ENCODE results near the gene CHKB.
"Not testable (repeated sequence)": the region's sequence is repeated elsewhere in the genome, so short reads cannot be mapped to it uniquely, and the experiment has no call there.

Gene CHKB

DNA sequence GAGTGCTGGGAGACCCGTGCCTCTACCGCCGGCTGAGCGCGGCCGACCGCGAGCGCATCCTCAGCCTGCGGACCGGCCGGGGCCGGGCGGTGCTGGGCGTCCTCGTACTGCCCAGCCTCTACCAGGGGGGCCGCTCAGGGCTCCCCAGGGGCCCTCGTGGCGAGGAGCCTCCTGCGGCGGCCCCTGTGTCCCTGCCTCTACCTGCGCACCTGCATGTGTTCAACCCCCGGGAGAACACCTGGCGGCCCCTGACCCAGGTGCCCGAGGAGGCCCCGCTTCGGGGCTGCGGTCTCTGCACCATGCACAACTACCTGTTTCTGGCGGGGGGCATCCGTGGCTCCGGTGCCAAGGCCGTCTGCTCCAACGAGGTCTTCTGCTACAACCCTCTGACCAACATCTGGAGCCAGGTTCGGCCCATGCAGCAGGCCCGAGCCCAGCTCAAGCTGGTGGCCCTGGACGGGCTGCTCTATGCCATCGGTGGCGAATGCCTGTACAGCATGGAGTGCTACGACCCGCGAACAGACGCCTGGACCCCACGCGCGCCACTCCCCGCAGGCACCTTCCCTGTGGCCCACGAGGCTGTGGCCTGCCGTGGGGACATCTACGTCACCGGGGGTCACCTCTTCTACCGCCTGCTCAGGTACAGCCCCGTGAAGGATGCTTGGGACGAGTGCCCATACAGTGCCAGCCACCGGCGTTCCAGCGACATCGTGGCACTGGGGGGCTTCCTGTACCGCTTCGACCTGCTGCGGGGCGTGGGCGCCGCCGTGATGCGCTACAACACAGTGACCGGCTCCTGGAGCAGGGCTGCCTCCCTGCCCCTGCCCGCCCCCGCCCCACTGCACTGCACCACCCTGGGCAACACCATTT, 33.5 kb downstream of the CHKB start:
- DNase-seq (ENCODE audit: low read depth): no peak

DNA sequence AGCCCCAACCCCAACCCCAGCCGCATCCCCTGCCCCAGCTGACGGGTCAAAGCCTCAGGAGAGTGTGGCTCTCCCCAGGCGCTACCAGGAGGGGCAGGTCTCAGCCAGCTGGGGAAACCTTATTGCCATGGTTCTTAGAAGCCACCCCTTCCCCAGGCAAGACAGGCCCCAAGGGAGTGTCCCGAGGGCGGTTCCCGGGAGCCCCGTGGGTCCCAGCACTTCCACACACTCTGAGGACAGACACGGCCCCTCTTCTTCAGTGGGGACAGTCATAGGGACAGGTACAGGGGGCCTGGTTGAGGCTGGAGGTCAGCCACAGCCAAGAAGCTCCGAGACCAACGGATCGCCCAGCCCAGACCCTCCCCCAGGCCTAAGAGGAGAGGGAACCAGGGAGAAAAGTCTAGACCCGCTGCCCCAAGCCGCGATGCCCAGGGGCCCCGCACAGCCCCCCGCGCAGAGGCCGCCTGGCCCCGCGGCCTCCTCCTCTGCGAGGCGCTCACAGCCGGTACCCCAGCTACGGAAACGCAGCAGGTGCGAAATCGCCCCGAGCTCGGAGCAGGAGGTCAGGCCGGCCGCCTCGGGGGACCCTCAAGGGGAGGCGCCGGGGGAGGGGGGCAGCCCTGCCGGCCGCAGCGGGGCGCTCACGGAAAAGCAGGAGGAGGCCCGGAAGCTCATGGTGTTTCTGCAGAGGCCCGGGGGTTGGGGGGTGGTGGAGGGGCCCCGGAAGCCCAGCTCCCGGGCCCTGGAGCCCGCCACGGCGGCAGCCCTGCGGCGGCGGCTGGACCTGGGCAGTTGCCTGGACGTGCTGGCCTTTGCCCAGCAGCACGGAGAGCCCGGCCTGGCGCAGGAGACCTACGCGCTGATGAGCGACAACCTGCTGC, 34.4 kb downstream of the CHKB start:
- no peak for DNase-seq (ENCODE audit: low read depth)

DNA sequence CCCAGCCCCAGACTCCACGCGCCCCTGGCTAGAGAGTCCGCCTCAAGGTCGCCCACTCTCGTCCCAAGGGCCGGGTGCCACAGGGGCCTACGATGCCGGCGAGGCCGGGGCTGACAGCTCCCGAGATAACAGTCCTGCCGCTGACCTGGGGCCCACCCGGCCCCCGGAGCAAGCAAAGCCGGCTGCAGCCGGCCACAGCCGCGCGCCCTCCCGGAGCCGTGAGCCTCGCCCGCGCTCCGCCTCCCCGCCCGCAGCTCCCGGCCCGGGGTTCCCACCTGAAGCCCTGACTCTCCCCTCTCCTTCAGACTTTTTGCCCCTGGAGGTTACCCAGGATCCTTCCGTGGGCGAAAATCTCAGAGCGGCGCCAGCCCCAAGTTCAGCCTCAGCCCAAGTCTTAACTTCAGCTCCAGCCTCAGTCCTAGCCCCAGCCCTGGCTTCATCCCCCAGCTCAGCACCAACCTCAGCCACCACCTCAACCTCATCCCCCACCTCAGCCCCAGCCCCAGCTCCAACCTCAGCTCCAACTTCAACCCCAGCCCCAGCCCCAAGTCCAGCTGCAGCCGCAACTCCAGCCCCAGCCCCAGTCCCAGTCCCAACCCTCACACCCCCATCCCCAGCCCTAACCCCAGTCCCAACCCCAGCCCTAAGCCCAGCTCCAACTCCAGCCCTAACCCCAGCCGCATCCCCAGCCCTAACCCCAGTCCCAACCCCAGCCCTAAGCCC, 35.2 kb downstream of the CHKB start:
- DNase-seq (ENCODE audit: low read depth): no peak

DNA sequence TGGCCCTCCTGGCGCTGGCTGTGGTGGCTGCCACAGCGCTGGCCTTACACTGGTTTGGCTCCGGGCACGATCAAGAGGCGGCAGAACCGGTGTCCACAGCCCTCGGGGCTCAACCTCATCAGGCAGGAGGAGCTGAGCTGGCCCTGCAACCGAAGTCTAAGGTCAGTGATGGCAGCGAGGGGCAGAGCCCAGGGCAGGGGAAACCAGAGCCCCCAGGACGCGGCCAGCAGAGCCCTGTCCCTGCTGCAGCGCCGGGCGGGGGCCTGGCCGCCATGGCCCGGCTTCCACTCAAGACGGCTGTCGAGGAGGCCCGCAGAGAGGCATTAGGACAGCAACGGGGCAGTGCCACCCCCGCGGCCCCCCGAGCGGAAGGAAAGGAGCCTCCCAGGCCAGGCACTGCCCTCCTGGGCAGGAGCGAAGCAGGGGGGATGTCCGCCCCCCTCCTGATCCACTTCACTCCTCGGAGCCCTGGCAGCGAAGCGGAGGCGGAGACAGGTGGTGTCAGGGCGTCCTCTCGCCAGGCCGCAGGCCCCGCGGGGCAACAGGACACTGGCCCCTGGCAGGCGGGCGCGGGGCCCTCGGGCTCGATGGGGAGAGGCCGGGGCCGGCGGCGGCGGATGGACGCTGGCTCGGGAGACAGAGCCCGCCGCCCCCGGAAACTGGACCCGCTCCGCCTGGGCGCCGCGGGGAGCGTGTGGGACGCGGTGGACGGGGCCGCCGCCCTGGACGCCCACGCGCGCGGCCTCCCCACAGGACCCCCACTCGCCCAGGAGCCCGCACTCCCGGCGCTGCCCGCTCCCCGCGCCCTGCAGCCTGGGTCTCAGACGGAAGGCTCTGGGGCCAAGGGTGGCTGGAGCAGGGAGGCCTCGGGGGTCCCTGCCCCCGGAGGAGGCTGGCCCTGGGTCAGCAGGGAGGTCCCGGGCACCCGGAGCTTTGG, 36.1 kb downstream of the CHKB start:
- no peak for DNase-seq (ENCODE audit: low read depth)

DNA sequence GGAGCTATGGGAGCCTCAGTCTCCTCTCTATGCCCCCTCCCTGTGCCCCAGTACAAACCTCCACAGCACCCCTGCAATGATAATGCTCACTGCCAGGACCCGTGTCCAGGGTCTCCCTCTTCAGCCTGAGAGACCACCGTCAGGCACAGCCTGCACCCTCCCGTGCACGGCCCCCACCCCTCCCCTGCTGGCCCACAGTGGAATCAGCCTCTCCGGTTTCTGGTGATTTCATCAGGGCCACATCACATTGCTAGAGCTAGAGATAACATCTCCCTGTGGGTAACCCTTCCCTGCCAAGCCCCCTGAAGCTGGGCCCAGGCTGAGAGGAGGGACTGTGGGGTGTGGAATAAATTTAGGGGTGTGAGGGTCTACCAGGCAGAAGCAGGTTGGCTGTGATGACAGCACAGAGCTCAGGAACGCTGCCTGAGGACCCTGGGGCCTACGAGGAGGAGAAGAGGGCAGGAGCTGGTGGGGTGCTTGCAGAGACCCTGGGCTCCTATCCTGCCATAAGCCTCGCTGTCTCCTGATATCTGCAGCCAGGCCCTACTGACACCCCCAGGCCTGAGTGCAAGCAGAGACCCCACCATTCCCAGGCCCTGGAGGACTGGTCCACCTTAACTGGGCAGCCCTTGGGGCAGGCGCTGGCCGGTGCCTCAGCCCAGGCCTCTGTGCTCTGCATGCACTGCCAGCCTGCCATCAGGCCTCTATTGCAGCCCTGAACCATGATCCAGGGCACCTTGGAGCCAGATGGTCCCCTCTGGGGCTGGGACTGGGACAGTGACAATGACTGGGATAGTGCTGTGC, 36.9 kb downstream of the CHKB start, which contains the start of gene KLHDC7B:
KLHDC7B (plus strand) TSS at position 378 of the 804 bp plus-strand sequence; CDS start at position 723, 345 bp downstream.
- no peak for DNase-seq (ENCODE audit: low read depth)

DNA sequence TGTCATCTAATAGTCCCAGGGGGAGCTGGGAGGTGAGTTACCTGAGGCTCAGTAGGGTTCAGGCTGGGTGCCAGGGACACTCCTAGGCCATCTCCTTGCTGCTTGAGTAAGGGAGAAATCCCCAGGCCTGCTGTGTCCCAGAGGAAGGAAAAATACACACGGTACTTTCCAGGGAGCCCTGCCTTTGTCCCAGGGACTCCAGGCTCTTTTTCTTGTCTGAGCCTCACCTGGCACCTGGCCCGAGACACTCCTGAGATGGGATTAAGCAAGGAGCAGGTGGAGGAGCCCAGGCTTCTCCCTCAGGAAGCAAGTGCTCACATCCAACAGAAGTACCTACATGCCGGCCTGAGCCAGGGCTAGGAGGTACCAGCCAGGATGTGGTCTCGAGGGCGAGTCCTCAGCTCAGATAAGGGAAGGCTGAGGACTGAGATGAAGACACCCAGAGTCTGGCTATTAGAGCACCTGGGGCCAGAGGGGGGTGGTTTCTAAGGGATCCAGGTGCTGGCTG, 37.8 kb downstream of the CHKB start:
- DNase-seq (ENCODE audit: low read depth): no peak

DNA sequence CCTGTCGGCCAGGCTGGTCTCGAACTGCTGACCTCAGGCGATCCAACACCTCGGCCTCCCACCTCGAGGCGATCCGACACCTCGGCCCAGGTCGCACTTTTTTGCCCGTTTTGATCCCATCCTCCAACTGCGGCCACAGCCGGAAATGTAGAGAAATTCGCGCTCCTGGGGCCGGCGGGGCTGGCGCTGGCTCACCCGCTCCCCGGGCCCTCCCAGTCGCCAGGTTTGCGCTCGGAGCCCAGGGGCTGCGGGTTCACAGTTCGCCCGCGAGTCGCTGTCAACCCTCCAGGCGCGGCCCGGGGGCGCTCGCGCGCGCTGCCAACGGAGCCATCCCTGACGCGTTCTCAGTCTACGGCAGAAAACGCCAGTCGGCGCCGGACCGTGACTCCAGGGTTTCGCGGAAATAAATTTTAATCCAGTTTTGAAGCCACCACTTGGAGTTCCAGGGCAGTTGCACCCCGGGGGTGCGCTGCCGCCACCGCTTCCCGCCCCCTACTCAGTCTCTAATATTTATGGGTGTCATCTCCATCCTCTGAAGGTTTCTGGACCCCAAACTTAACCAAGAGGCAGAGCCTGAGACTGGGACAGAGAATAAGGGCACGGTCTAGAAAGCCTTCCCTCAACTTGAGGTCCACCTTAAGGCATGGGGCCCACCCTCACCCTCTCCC, 38.4 kb downstream of the CHKB start:
- no peak for DNase-seq (ENCODE audit: low read depth)

DNA sequence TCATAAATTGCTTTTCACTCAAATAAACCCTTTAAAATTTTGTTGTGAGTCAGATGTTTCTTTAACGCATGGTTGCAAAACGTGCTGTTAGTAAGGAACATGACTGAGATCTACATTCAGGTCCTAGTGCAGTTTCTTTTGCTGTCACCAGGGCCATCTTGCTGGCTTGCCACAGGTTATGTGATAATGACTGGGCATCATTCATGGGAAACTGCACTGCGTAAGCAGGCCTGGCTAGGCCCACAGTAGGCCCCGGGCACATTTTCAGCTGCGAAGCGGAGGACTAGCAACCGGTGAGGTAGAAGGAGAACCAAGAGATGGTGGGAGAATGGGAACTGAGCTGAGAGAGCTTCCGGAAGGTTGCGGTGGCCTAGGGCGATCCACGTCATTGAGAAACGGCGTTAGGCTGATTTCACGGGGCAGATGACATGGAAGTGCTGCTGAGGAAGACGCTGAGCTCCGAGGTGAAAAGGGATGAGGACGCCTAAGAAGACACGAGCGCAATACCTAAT, 40.2 kb downstream of the CHKB start:
- no peak for DNase-seq (ENCODE audit: low read depth)

DNA sequence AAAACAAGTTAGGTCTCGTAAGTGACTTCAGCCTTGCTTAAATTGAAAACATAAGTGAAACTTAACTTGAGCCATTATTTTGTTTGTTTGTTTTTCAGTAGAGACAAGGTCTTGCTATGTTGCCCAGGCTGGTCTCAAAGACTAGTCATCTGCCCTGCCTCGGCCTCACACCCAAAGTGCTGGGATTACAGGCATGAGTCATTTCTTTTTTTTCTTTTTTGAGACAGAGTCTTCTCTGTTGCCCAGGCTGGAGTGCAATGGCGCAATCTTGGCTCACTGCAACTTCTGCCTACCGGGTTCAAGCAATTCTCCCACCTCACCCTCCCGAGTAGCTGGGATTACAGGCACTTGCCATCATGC, 41.0 kb downstream of the CHKB start:
- not testable (repeated sequence) for DNase-seq (ENCODE audit: low read depth)

DNA sequence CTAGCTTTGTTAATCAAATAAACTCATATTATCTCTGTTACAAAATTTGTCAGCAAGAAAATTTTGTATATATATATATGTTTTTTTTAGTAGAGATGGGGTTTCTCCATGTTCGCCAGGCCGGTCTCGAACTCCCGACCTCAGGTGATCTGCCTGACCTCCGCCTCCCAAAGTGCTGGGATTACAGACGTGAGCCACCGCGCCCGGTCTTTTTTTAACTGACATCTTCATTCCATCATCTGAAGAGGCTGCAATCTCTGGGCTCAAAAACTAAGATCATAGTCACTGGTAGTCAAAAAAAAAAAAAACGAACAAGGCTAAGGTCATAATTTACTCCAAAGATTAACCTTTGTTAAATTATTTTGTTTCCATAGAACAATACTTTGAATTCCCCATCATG, 42.3 kb downstream of the CHKB start:
- no peak for DNase-seq (ENCODE audit: low read depth)

DNA sequence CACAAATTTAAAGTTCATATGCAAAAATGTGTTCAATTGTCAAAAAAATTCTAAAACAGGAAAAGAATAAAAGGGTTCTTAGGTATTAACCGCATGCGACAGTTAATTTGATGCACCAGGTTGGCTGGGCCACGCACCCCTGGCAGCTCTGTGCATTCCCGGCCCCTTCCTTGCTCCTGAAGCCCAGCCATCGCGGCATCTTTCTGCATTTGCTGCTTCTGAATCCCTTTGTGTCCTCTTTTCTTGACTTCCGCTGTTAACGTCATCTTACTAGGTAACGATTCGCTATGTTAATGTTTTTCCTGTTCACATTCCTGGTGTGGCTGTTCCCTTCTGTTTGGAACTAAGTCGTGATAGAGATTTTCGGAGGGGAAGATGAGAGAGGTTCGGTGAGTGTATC, 44.9 kb downstream of the CHKB start:
- DNase-seq (ENCODE audit: low read depth): no peak

DNA sequence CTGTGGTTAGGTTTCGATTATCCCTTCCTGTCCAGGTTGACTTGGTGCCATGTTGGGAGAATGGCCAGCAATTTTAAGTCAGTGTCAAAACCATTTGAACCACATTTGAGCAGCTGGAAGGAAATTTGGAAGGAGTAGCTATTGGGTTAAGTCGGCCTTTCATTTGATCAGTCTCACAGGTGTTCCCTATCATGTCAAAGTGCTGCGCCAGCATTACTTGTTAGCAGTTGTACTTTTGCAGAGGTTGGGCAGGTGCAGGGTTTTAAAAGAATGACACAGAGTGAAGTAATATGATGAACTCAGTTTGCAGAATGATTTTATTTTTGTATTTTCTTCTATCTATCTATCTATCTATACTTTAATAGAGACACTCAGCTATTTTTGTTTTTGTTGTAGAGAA, 46.4 kb downstream of the CHKB start:
- DNase-seq (ENCODE audit: low read depth): no peak

DNA sequence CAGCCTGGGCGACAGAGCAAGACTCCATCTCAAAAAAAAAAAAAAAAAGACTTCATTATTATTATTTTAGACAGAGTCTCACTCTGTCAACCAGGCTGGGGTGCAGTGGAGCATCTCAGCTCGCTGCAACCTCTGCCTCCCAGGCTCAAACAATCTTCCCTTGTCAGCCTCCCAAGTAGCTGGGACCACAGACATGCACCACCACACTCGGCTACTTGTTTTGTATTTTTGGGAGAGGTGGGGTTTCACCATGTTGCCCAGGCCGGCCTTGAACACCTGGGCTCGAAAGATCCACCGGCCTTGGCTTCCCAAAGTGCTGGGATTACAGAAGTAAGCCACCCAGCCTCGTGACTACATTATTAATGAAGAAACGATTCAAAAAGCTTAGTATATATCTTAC, 47.5 kb downstream of the CHKB start:
- DNase-seq (ENCODE audit: low read depth): no peak

DNA sequence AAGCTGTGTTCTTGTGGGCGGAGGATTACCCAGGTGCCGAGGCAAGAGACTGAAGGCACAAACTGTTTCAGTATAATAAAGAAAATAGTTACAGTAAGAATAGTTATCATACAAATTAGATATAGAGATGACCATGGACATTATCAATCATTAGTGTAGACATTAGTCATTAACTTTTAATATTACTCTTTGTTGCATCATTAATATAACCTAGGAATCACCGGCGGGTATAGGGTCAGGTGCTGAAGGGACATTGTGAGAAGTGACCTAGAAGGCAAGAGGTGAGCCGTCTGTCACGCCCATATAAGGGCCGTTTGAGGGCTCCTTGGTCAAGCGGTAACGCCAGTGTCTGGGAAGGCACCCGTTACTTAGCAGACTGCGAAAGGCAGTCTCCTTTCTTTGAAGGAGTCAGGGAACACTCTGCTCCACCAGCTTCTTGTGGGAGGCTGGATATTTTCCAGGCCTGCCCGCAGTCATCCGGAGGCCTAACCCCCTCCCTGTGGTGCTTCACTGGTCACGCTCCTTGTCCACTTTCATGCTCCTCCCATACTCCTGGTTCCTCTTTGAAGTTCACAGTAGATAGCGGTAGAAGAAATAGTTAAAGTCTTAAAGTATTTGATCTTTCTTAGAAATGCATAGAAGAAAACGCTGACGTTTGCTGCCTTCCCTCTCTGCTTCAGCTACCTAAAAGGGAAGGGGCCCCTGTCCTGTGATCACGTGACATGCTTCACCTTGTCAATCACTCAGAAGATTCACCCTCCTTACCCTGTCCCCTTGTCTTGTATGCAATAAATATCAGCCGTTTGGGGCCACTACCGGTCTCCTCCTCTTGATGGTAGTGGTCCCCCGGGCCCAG, 48.6 kb downstream of the CHKB start:
- DNase-seq (ENCODE audit: low read depth): not testable (repeated sequence)

DNA sequence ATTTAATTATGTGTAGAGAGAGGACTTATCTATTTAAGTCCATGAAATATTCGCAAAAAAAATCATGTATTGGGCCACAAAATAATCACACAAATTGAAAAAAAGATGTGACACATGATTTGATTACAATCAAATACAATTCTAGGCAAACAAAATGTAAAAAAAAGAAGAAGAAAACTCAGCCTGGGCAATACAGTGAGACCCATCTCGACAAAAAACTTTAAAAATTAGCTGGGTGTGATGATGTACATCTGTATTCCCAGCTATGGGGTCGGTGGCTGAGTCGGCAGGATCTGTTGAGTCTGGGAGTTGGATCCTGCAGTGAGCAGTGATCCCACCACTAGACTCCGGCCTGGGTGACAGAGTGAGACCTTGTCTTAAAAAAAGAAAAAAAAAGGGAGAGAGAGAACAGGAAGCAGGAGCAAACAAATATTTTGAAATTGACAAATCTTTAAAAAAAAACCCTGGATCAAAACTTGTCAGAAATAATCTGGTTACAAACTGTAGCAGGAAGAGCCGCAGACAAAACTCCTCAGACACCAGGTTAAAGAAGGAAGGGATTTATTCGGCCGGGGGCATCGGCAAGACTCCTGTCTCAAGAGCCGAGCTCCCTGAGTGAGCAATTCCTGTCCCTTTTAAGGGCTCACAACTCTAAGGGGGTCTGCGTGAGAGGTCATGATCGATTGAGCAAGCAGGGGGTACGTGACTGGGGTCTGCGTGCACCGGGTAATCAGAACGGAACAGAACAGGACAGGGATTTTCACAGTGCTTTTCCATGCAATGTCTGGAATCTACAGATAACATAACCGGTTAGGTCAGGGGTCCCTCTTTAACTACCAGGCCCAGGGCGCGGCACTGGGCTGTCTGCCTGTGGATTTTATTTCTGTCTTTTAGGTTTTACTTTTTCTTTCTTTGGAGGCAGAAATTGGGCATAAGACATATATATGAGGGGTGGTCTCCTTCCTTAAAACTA, 49.5 kb downstream of the CHKB start:
- no peak for DNase-seq (ENCODE audit: low read depth)

DNA sequence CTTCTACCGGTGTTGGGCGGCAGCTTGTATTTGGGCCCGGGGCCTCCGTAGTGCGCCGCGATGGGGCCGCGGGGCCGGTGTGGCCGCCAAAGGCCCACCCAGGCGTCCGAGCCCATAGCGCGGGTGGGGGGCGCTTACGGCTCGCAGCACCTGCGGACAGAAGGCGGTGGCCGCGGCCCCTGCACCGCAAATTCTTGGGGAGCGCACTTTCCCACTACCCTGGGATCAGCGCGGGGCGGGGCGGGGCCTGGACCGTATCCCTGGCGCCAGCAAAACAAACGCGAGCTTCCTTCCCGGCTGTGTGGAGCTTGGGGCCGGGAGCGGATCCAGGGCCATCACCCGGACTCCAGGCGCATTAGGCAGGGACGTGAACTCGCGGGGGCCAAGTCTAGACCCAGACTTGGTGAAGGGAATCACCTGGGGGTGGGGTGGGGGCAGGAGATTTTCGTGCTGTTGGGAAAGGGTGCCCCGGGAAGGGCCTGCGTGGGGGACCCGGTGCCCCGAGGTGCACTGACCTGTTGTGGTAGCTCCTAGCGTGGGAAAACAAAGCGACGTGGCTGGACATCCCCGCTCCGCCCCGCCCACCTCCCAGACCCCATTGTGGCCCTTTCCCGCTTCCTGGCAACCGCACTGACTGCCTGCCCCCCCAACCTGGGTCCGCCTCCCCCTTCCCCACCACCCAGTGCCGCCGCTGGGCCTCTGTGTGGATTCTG, 50.5 kb downstream of the CHKB start:
- no peak for DNase-seq (ENCODE audit: low read depth)

DNA sequence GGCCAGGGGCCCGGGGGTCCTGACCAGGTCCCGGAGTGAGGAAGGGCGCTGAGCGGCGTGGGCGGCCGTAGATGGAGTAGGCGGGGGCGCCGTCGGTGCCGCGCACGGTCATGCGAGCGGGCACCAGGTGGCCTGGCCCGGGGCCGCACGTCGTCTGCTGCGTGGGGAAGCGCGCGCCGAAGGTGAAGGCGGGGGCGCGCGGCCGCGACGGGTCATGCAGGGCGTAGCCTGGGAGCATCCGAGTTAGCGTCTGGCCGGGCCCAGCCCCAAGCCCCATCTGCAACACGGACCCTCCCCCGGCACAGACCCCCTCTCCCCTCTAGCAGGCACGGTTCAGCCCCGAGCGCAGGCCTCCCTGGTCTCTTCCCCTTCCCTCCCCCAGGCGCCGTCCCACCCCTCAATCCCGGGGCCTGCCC, 51.1 kb downstream of the CHKB start:
- DNase-seq (ENCODE audit: low read depth): no peak
